HG02943 (cell line): ENCODE data around the gene POLA2.

Source experiments
- ATAC-seq: cut with Tn5 transposase; IDR thresholded peaks from one replicate; pipeline ENCODE4 v1.9.1; 2021; ENCODE audit warnings: mild to moderate bottlenecking, low read depth, moderate library complexity; ENCODE audit not compliant: unreplicated experiment

POLA2 gene

DNA sequence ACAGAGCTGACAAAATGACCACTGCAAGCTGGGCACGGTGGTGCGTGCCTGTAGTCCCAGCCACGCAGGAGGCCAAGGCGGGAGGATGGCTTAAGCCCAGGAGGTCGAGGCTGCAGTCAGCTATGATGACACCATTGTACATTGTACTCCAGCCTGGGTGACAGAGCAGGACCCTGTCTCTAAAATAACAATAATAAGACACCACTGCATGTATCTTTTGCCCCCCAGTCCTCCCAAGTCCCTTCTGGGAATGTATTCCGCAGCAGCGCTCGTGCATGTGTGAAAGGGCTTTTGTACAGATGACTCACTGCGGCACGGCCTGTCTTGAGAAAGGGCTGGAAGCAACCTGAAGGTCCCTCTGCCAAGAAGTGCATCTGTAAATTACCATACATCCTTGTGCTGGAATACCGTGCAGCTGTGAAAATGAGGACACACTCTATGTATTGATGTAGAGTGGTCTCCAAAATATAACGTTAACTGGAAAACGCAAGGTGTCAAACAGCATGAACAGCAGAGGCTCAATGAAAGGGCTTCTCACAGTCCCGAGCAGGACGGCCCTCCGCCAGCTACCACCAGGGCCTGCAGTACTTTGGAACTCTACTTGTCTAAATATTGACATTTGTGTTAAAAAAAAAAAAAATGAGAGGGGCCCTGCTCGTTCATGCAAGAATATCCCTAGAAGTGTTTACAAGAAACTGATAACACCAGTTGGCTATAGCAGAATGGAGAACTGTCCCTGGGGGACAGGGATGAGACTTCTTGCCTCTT lies 43.9 kb downstream of the POLA2 start:
- no peak for ATAC-seq

GRCh38 chr11:65307298-65308229 lies 45.8 kb downstream of the POLA2 start:
- no peak for ATAC-seq

GRCh38 chr11:65308281-65308891 lies 46.6 kb downstream of the POLA2 start:
- no peak for ATAC-seq

GRCh38 chr11:65309006-65309405 lies 47.2 kb downstream of the POLA2 start:
- no peak for ATAC-seq

DNA sequence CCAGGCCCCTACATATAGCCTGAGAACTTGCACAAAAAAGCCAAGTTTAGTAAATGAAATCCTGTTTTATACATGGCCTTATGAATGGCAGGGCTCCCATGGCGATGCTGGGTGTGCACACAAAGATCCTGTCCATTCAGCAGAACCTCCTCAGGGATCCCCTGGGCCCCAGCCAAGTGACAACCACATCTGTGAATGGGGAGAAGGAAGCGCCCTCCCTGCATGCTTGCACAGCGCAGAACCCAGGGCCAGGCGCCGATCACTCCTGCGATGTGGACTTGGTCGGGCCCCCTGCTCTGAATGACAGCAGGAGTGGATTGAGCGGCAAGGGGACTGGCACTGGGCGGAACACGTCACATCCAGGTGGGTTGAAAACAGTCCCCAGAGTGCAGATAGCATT lies 48.5 kb downstream of the POLA2 start:
- no peak for ATAC-seq

DNA sequence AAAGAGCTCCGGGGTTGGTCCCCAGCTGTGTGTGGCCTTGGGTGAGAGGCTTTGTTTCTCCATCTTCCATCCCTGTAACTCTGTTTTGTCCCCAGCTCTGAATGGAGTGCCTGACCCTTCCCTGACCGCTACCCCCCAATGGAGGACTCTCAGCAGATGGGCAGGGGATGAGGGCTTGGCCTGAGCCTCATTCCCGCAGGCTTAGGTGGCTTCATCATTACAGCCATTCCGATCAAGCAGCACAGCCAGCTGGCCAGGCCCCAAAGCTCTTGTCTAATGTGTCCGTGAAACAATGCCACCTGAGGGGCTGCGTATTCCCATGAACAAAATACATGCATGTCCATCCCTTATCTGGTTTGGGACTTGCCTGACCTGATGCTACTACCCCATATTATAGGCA lies 49.0 kb downstream of the POLA2 start:
- ATAC-seq = no peak

- no peak for ATAC-seq
These were observed 49.5 kb downstream of the POLA2 start for GRCh38 chr11:65311170-65311678.

DNA sequence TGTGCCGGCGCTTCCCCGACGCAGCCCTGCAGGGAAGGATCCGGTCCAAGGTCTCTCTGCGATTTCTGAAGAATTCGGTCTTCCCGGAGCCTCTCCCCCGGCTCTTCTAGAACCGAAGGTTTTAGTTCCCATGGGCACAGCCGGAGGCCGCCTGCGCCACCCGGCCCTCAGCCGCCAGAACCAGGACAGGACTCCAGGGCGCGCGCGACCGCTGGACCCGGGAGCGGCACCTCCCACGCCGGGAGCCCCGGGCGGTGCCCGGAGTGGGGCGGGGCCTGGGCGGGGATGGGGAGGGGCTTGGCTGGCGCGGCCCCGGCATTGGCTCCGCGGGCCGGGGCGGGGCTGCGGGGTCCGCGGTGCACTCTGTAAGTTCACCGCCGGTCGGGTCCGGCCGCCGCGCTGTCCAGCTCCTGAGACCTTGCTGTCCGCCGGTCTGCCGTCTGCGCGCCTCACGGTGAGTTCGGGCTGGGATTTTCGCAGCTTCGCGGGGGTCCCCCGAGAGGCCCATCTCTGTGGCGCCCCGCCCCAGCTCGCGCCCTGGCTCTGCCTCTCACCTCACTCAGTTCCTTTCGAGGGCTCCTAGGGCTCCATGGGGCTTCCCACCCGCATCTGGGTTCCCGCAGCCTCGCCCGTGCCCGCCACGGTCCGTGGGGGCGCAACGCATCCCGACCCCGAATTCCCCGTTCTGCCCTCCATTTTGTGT lies 52.9 kb downstream of the POLA2 start, which contains the start of gene CDC42EP2:
TSS of gene CDC42EP2 (plus strand) at position 366 of the 703 bp plus-strand sequence. CDS start 6,033 bp downstream, outside the sequence.
- ATAC-seq = peak; percentile 67

DNA sequence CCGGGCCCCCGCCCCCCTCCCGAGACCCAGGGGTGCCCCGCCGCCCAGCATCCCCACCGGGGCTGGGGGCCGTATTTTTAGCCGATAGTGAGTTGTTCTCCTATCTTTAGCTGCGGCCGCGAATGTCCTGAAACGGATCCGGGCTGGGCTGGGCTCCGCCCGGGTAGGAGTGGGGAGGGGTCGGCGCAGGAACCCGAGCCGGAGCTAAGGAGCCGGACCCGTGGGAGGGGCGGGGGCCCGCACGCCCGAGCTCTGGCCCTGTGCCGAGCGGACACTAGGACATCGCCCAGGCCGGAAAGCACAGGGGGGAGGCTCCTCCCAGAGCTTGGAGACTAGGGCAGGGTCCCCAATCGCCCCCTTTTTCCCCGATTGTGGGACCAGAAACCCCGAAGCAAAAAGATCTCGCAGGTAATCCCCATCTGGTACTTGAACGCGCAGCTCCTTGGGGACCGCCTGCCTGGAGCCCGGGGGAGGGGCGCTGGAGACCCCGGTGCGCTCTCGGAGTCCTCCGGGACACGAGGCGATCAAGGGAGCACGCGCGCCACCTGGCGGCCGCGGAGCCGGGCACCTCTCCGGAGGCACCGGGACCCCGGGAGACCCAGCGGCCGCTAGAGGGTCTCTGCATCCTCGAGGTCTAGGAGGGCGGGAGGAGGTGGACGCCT lies 53.6 kb downstream of the POLA2 start:
- no peak for ATAC-seq

GRCh38 chr11:65315866-65316226 lies 54.1 kb downstream of the POLA2 start:
- no peak for ATAC-seq

DNA sequence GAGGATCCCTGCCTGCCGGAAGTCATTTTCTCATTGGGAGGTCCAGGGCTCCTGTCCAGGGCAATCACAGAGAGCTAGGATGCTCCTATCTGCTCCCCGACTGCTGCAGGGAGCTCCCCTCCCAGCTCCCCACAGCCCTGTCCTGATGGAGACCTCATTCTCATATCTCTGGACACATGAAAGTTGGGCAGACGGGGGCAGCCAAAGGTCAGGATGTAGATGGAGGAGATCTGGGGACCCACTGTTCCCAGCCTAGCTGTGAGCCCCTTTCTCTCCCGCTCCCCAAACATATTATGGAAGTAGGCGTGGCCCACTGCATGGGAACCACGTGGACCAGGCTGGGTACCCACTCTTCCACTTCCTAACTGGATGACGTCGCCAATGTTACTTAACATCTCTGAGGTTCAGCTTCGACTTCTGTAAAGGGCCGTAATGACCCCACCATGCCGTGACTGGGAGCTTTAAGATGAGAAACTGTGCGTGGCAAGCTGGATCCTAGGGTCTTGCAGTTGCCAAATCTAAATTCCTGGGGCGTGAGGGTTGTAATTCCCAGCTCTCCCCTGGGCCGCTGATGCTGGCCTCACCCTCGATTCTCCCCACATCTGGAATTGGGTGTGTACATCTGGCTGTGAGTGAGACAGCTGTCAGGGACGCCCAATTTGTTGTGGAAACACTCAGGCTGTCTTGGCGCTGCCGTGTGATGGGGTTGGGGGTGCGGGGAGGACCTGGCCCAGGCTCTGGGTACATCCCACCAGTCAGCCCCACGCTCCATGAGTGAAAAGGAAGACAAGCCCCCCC lies 54.7 kb downstream of the POLA2 start:
- no peak for ATAC-seq

DNA sequence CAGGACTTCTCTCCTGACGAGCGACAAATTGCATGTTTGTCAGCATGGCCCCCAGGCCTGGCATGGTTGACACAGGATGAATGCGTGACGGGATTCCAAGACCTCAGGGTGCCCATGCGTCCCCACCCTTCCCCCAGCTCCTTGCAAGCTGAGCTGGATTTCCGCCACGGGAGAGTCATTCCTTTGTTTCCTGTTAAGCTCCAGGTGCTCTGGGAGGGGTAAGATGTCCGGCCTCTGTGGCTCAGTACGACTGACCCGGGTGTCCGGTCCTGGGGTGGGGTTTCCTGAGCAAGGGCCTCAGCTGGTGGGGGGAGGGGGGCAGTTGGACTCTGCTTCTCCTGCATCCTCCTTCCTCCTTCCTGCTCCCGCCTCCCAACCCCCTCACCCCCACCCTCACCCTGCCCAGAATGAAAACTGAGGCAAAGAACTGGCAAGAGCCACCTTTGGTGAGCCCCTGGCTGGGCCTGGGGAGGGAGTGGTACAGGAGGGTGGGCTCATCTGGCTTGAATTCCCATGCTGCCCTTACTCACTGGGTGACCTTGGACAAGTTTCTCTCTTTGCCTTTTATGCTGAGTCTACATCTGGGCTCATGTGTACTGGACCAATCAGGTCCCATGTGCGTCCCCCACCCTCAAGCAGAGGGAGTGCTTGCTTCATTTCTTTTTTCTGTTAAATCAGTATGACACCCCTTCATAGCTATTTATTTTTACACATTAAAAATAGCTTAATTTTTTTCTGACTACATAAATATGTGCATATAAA lies 55.4 kb downstream of the POLA2 start:
- ATAC-seq = no peak

- no peak for ATAC-seq
These were observed 58.8 kb downstream of the POLA2 start for GRCh38 chr11:65320386-65321075.

DNA sequence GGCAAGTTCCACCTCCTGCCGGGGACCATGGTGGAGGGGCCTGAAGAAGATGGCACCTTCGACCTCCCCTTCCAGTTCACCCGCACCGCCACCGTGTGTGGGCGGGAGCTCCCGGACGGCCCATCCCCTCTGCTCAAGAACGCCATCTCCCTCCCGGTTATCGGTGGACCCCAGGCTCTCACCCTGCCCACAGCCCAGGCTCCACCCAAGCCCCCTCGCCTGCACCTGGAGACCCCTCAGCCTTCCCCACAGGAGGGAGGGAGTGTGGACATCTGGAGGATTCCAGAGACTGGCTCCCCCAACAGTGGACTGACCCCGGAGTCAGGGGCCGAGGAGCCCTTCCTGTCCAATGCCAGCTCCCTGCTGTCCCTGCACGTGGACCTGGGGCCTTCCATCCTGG lies 59.3 kb downstream of the POLA2 start:
- ATAC-seq = no peak

- ATAC-seq = no peak
These were observed 60.2 kb downstream of the POLA2 start for GRCh38 chr11:65321828-65322485.

DNA sequence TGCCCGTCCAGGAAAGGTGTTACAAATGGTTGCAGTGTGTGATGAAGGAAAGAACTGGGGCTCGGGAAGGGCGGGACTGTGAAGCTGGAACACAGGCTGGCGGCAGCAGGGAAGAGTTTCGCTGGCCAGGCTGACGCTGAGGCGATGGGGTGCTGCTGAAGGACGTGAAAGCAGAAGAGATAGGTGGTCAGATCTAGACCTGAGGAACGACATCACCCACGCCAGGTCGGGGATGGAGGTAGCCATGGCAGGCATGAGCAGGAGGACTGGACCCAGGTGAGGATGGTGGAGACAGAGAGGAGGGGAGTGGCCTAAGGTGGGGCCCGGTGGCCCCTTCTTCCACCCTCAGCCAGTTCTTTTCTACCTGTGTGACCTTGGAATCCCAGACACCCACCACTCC lies 62.1 kb downstream of the POLA2 start:
- no peak for ATAC-seq

DNA sequence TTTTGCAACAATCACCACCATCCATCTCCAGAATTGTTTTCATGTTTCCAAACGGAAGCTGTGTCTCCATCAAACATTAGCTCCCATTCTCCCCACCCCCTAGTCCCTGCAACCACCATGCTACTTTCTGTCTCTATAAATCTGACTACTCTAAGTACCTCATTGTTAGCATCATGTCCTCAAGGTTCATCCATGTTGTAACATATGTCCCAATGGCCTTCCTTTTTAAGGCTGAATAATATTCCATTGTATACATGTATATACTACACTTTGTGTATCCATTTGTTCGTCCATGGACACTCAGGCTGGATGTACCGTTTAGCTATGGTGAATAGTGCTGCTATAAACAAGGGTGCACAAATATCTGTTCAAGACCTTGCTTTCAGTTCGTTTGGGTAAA lies 63.7 kb downstream of the POLA2 start:
- ATAC-seq = no peak
